HG03025 (cell line): ENCODE data around the gene CNN2.

Source experiments
- ATAC-seq: cut with Tn5 transposase; IDR thresholded peaks from one replicate; pipeline ENCODE4 v1.9.1; 2021; ENCODE audit warnings: mild to moderate bottlenecking, moderate library complexity; ENCODE audit not compliant: unreplicated experiment, low FRiP score

CNN2 gene

GRCh38 chr19:1046836-1047695 lies 20.7 kb downstream of the CNN2 start:
- ATAC-seq: no peak

GRCh38 chr19:1047696-1048147 lies 21.3 kb downstream of the CNN2 start:
- ATAC-seq: no peak

- ATAC-seq: no peak
Measured at GRCh38 chr19:1049106-1049505, 22.7 kb downstream of the CNN2 start.

GRCh38 chr19:1049800-1050199 lies 23.4 kb downstream of the CNN2 start:
- ATAC-seq: no peak

GRCh38 chr19:1050989-1051788 lies 24.8 kb downstream of the CNN2 start:
- no peak for ATAC-seq

- ATAC-seq: no peak
Measured at GRCh38 chr19:1051791-1052190, 25.4 kb downstream of the CNN2 start.

- no peak for ATAC-seq
Measured at GRCh38 chr19:1052349-1052975, 26.1 kb downstream of the CNN2 start.

GRCh38 chr19:1053176-1054101 lies 27.0 kb downstream of the CNN2 start:
- ATAC-seq: no peak

GRCh38 chr19:1054102-1055027 lies 28.0 kb downstream of the CNN2 start:
- no peak for ATAC-seq

GRCh38 chr19:1055028-1055425 lies 28.6 kb downstream of the CNN2 start:
- no peak for ATAC-seq

GRCh38 chr19:1055886-1056620 lies 29.6 kb downstream of the CNN2 start:
- no peak for ATAC-seq

- no peak for ATAC-seq
Measured at GRCh38 chr19:1057176-1057855, 30.9 kb downstream of the CNN2 start.

- no peak for ATAC-seq
Measured at GRCh38 chr19:1058112-1058511, 31.7 kb downstream of the CNN2 start.

- ATAC-seq: no peak
Measured at GRCh38 chr19:1060689-1061088, 34.3 kb downstream of the CNN2 start.

GRCh38 chr19:1061987-1062386 lies 35.6 kb downstream of the CNN2 start:
- ATAC-seq: no peak

GRCh38 chr19:1062387-1063029 lies 36.1 kb downstream of the CNN2 start:
- ATAC-seq: no peak
